Glutamatergic neuron (in vitro differentiated cells): Measurements from ENCODE around the gene MTFMT. TPM values are rescaled to one million over a fixed set of nuclear protein-coding genes. Genes with fewer than 3 reads are reported as not detected.

ENCODE experiments used
- DNase-seq: peaks from one replicate; pipeline ENCODE4 v3.0.0; 2022
- H3K27ac Mint-ChIP-seq: one replicate; pipeline ENCODE4 v1.8.0; 2020; ENCODE audit warnings: mild to moderate bottlenecking, mixed read lengths, inconsistent platforms; ENCODE audit not compliant: unreplicated experiment
- H3K27me3 Mint-ChIP-seq: one replicate; pipeline ENCODE4 v1.8.0; 2020; ENCODE audit warnings: mild to moderate bottlenecking, moderate library complexity, mixed read lengths, inconsistent platforms; ENCODE audit not compliant: unreplicated experiment
- H3K36me3 Mint-ChIP-seq: one replicate; pipeline ENCODE4 v1.8.0; 2020; ENCODE audit warnings: mild to moderate bottlenecking, mixed read lengths, inconsistent platforms; ENCODE audit not compliant: unreplicated experiment
- H3K4me1 Mint-ChIP-seq: one replicate; pipeline ENCODE4 v1.8.0; 2020; ENCODE audit warnings: mild to moderate bottlenecking, low read depth, mixed read lengths, inconsistent platforms; ENCODE audit not compliant: unreplicated experiment
- H3K4me3 Mint-ChIP-seq: one replicate; pipeline ENCODE4 v1.8.0; 2020; ENCODE audit warnings: mild to moderate bottlenecking, mixed read lengths, inconsistent platforms; ENCODE audit not compliant: unreplicated experiment
- H3K9me3 Mint-ChIP-seq: one replicate; pipeline ENCODE4 v1.8.0; 2020; ENCODE audit warnings: mild to moderate bottlenecking, moderate library complexity, mixed read lengths, inconsistent platforms; ENCODE audit not compliant: unreplicated experiment
- total RNA-seq: library from RNA; stranded (reverse); fragmentation: NEBNext Ultra II Directional; extraction: Animal tissue kit (Norgen Biotek cat#: 25700); gene quantifications from one replicate; pipeline ENCODE4 v1.2.1, GENCODE V29; 2021; ENCODE audit not compliant: unreplicated experiment
- TF ChIP-seq, protein P1 (sequence below): fragments of 200-600 bp; sonication (generic); IDR thresholded peaks from one replicate; pipeline ENCODE4 v1.5.0; 2021; ENCODE audit not compliant: partially characterized antibody, unreplicated experiment

MTFMT gene
- total RNA-seq, 1 donor from 2014 or later: 12.6 TPM

DNA sequence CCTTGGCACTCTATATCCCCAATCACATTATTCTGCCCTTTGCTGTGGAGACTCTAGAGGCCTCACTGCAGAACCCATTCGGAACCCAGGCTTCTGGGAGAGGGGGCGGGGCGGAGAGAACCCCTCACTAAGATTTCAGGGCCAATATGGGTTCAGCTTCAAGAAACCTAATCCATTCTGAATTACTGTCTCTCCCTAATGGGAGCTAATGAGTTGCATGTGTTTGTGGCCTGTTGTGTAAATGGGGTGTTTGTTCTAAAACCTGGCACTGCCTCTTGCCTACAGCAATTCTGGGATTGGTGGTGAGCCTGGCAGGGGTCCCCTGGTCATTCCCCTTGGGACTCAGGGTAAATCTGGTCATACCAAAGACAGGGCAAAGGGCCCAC lies 39.0 kb upstream of the MTFMT start:
- Mint-ChIP-seq H3K27ac (no peak overlapping the region), H3K4me1 (peaks cover 2% of the 10 kb centered on the region), H3K27me3 (peaks cover 10% of the 10 kb centered on the region), H3K36me3 (no peaks in the 10 kb centered on the region), H3K9me3 (peaks cover 2% of the 10 kb centered on the region), H3K4me3 (peak overlapping the region; percentile 32)
- TF ChIP-seq, protein P1, sequence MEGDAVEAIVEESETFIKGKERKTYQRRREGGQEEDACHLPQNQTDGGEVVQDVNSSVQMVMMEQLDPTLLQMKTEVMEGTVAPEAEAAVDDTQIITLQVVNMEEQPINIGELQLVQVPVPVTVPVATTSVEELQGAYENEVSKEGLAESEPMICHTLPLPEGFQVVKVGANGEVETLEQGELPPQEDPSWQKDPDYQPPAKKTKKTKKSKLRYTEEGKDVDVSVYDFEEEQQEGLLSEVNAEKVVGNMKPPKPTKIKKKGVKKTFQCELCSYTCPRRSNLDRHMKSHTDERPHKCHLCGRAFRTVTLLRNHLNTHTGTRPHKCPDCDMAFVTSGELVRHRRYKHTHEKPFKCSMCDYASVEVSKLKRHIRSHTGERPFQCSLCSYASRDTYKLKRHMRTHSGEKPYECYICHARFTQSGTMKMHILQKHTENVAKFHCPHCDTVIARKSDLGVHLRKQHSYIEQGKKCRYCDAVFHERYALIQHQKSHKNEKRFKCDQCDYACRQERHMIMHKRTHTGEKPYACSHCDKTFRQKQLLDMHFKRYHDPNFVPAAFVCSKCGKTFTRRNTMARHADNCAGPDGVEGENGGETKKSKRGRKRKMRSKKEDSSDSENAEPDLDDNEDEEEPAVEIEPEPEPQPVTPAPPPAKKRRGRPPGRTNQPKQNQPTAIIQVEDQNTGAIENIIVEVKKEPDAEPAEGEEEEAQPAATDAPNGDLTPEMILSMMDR: no peak
- DNase-seq: no peak

DNA sequence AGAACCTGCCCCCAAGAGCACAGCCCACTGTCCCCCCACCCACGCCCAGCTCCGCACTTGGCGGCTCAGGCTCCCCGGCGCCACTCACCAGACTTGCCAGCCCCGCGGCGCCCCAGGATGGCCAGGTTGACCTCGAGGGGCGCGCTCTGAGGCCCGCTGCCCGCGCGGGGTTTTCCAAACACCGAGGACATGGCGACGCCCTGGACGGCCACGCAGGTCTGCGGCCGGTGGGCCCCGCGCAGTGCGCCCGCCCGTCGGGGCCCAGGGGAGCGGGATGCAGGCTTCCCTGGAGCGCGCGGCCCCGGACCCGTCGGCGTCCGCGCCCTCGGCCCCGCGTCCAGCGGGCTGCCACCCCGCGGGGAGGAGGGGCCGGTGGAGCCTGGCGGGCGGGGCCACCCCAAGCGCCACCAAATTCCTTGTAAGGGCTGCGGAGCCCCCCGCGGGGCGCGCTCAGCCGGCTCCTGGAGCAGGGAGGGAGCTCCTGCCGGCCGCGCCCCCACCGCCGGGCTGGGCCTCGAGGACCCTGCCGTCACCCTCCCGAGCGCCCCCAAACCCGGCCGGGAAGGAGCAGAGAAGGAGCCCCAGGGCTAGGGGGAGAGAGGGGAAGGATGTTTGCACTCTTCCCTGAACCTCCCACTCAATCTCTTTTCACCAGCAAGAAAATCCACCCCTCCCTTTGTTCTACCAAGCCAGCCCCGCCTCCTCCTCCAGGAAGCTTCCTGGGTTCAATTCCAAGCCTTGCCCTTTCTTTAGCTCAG lies 38.4 kb upstream of the MTFMT start, which contains the start of gene RASL12:
Gene RASL12, minus strand, starts transcription at position 347 of the 758 bp plus-strand sequence. Its CDS starts 156 bp downstream, at position 191.
- H3K36me3 Mint-ChIP-seq: no peaks in the 10 kb centered on the region
- peaks cover 2% of the 10 kb centered on the region for H3K9me3 Mint-ChIP-seq
- H3K27me3 Mint-ChIP-seq: peaks cover 10% of the 10 kb centered on the region
- TF ChIP-seq, protein P1: no peak
- peak; percentile 26 for DNase-seq
- H3K4me1 Mint-ChIP-seq: peaks cover 2% of the 10 kb centered on the region
- H3K4me3 Mint-ChIP-seq: peak within 1 kb of the TSS; percentile 63
- H3K27ac Mint-ChIP-seq: no peak within 1 kb of the TSS

DNA sequence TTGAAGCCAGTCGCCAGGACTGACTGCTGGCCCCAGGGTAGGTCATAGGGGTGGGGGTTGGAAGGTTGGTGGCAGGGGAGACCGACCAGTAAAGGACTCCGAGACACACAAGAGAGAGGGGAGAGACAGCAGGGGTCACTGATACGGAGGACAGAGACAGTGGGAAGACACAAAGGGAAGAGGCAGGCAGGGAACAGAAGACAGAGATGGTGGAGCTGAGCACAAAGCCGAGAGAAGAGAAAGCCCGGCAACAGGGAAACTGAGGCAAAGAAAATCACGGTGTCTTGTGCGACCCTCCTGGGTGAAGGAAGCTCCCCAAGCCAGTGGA lies 37.8 kb upstream of the MTFMT start:
- no peak overlapping the region for H3K27ac Mint-ChIP-seq
- H3K27me3 Mint-ChIP-seq: peaks cover 10% of the 10 kb centered on the region
- peak overlapping the region; percentile 63 for H3K4me3 Mint-ChIP-seq
- TF ChIP-seq, protein P1: no peak
- H3K4me1 Mint-ChIP-seq: peaks cover 2% of the 10 kb centered on the region
- DNase-seq: no peak
- peaks cover 2% of the 10 kb centered on the region for H3K9me3 Mint-ChIP-seq
- no peaks in the 10 kb centered on the region for H3K36me3 Mint-ChIP-seq

DNA sequence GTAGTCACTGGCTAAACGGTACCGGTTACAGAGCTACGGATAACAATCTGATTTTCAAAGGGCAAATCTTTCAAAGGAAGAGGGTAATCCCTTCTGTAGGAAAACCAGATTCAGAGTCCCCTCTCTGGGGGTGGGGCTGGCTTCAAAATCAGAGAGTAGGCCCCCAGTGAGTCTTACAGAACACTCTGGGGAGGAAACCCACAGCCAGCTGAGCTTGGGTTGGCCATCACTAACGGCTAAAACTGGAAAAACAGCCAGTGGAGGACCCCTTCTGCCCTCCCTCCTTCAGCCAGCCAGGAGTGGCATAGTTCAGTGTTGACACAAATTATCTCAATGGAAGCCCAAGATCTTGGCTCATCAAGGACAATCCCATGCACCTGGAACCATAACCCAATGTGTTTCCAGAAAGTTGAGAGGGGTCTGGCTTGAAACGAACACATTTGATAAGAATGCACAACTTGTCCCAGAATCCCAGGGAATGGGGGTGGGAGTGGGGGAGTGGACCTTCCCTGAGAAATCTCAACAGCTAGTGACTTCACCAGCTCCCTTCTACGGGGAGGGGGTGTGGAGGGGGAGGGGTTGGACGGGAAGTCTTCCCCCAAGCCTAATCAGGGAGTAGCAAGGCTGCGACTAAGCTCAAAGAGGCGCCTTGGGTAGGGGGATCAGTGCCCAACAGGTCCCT lies 37.3 kb upstream of the MTFMT start:
- TF ChIP-seq, protein P1: no peak
- H3K27me3 Mint-ChIP-seq: peaks cover 10% of the 10 kb centered on the region
- no peak overlapping the region for H3K27ac Mint-ChIP-seq
- no peak for DNase-seq
- H3K9me3 Mint-ChIP-seq: peaks cover 2% of the 10 kb centered on the region
- no peaks in the 10 kb centered on the region for H3K36me3 Mint-ChIP-seq
- peak overlapping the region; percentile 63 for H3K4me3 Mint-ChIP-seq
- peaks cover 2% of the 10 kb centered on the region for H3K4me1 Mint-ChIP-seq
